Caco-2 (cell line): ENCODE measurements around the gene LASP1NB.

Experiments
- BruUV-seq: library from RNA; stranded (reverse); fragments of 400-500 nt; replicated peaks from 2 replicates; lab custom pipeline; 2021; lab: Mats Ljungman, UMichigan
- CTCF ChIA-PET: fragments of 300-600 bp; sonication (Branson Sonifier 250); formaldehyde crosslinking; loops from one replicate; lab custom pipeline; 2022; ENCODE audit warnings: antibody characterized with exemption; lab: Charles Lee
- POLR2A ChIA-PET: fragments of 300-600 bp; sonication (Branson Sonifier 250); formaldehyde crosslinking; loops from one replicate; lab custom pipeline; 2022; ENCODE audit warnings: antibody characterized with exemption; lab: Charles Lee
- DNase-seq, 2 experiments: peaks; one replicate each; pipeline versions ENCODE4 v3.0.0 to v3.0.0-alpha.2; 2020 to 2022
- H3K27me3 ChIP-seq: replicated peaks from 2 replicates; pipeline ENCODE4 v1.6.0; 2011; ENCODE audit warnings: low read length; ENCODE audit not compliant: control insufficient read depth, insufficient read depth
- H3K36me3 ChIP-seq: 2 replicates; pipeline ENCODE4 v1.5.1; 2011; ENCODE audit warnings: low read length; ENCODE audit not compliant: control insufficient read depth, insufficient read depth
- H3K4me1 ChIP-seq: fragments of 250-450 bp; sonication (Bioruptor Pico); 2 replicates; pipeline ENCODE4 v1.5.1; 2020; ENCODE audit warnings: mild to moderate bottlenecking
- H3K4me3 ChIP-seq: 2 replicates; pipeline ENCODE4 v1.5.1; 2011; ENCODE audit warnings: low read depth, mild to moderate bottlenecking, control low read depth, low read length
- H3K9me3 ChIP-seq: fragments of 250-450 bp; sonication (Bioruptor Pico); 2 replicates; pipeline ENCODE4 v1.5.1; 2020; ENCODE audit warnings: mild to moderate bottlenecking, moderate library complexity
- H3K27ac Mint-ChIP-seq: one replicate; pipeline ENCODE4 v1.8.0; 2022; ENCODE audit warnings: mixed read lengths; ENCODE audit not compliant: unreplicated experiment
- H3K27me3 Mint-ChIP-seq: one replicate; pipeline ENCODE4 v1.8.0; 2022; ENCODE audit warnings: mixed read lengths; ENCODE audit not compliant: insufficient read depth, unreplicated experiment
- H3K36me3 Mint-ChIP-seq: one replicate; pipeline ENCODE4 v1.8.0; 2022; ENCODE audit warnings: mild to moderate bottlenecking, mixed read lengths; ENCODE audit not compliant: insufficient read depth, unreplicated experiment
- H3K4me1 Mint-ChIP-seq: one replicate; pipeline ENCODE4 v1.8.0; 2022; ENCODE audit warnings: low read depth, mixed read lengths; ENCODE audit not compliant: unreplicated experiment
- H3K4me3 Mint-ChIP-seq: one replicate; pipeline ENCODE4 v1.8.0; 2022; ENCODE audit warnings: mild to moderate bottlenecking, moderate library complexity, mixed read lengths; ENCODE audit not compliant: unreplicated experiment
- H3K9me3 Mint-ChIP-seq: one replicate; pipeline ENCODE4 v1.8.0; 2022; ENCODE audit warnings: mixed read lengths; ENCODE audit not compliant: unreplicated experiment
- CTCF ChIP-seq, 2 experiments: fragments of 200-600 bp in 1 of 2; IDR thresholded peaks; 1 replicate in 1 of 2; 2 replicates in 1 of 2; pipeline versions ENCODE4 v1.5.1 to v1.8.0; 2011 to 2022; ENCODE audit warnings: antibody characterized with exemption in 1 of 2, control low read depth in 1 of 2, inconsistent platforms in 1 of 2, low read depth in 1 of 2, low read length in 1 of 2, mild to moderate bottlenecking in 1 of 2, moderate library complexity in 1 of 2; ENCODE audit not compliant: insufficient read depth in 1 of 2, severe bottlenecking in 1 of 2, unreplicated experiment in 1 of 2
- intact Hi-C: fragments of 100-400 bp; cut with micrococcal nuclease; formaldehyde crosslinking; loops from one replicate; pipeline ENCODE4 v1.10.0; 2022; ENCODE audit not compliant: unreplicated experiment

Gene LASP1NB

DNA sequence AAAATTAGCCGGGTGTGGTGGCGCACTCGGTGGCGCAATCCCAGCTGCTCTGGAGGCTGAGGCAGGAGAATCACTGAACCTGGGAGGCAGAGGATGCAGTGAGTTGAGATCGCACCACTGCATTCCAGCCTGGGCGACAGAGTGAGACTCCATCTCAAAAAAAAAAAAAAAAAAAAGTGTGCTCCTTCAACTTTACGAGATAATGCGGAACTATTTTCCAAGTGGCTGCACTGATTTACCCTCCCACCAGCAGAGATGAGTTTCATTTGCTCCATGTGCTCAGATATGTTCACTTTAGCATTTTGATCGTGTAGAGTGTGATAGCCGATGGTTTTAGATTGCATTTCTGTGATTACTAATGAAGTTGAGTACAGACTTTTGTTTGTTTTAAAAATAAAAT is 20.0 kb upstream of the LASP1NB start:
- H3K27me3 ChIP-seq = no peaks in the 10 kb centered on the region
- intact Hi-C loops = no loop called here
- no peaks in the 10 kb centered on the region for H3K9me3 ChIP-seq
- ChIA-PET CTCF (interaction anchor here (0.7 kb wide), 1 partner anchor 217 kb away, joined by 5 read pairs; no protein-coding TSS in a partner anchor), POLR2A (no interaction called here)
- Mint-ChIP-seq H3K36me3 (peaks cover 54% of the 10 kb centered on the region), H3K27me3 (no peaks in the 10 kb centered on the region), H3K4me1 (peaks cover 5% of the 10 kb centered on the region), H3K4me3 (no peak overlapping the region), H3K9me3 (no peaks in the 10 kb centered on the region), H3K27ac (no peak overlapping the region)
- TF ChIP-seq CTCF (IDR thresholded peaks at IDR 0.05; ENCODE audit: insufficient read depth in 1 of 2, low read depth in 1 of 2, low read length in 1 of 2, severe bottlenecking in 1 of 2, unreplicated experiment in 1 of 2) = no peak
- peaks cover 5% of the 10 kb centered on the region; the same call in 1 of the 2 replicates for H3K36me3 ChIP-seq
- BruUV-seq = no TSS peak
- DNase-seq = no peak
- peaks cover 10% of the 10 kb centered on the region for H3K4me1 ChIP-seq
- no peak overlapping the region for H3K4me3 ChIP-seq

GRCh38 chr17:38906460-38907228 is 18.8 kb upstream of the LASP1NB start:
- Mint-ChIP-seq H3K27me3 (no peaks in the 10 kb centered on the region), H3K4me1 (no peaks in the 10 kb centered on the region), H3K9me3 (no peaks in the 10 kb centered on the region), H3K36me3 (peaks cover 59% of the 10 kb centered on the region), H3K27ac (no peak overlapping the region), H3K4me3 (no peak overlapping the region)
- no peak for TF ChIP-seq CTCF (IDR thresholded peaks at IDR 0.05; ENCODE audit: insufficient read depth in 1 of 2, low read depth in 1 of 2, low read length in 1 of 2, severe bottlenecking in 1 of 2, unreplicated experiment in 1 of 2)
- CTCF ChIA-PET = interaction anchor here (0.6 to 0.9 kb wide), 2 partner anchors 35 to 67 kb away, joined by 3 to 4 read pairs; no protein-coding TSS in a partner anchor
- intact Hi-C loops = no loop called here
- POLR2A ChIA-PET = interaction anchor here (0.5 kb wide), 1 partner anchor 21 kb away, joined by 3 read pairs; no protein-coding TSS in a partner anchor
- Histone ChIP-seq H3K9me3 (no peaks in the 10 kb centered on the region), H3K36me3 (peaks cover 5% of the 10 kb centered on the region; the same call in 1 of the 2 replicates), H3K27me3 (no peaks in the 10 kb centered on the region), H3K4me1 (no peaks in the 10 kb centered on the region), H3K4me3 (no peak overlapping the region)
- DNase-seq = no peak
- BruUV-seq = no TSS peak

DNA sequence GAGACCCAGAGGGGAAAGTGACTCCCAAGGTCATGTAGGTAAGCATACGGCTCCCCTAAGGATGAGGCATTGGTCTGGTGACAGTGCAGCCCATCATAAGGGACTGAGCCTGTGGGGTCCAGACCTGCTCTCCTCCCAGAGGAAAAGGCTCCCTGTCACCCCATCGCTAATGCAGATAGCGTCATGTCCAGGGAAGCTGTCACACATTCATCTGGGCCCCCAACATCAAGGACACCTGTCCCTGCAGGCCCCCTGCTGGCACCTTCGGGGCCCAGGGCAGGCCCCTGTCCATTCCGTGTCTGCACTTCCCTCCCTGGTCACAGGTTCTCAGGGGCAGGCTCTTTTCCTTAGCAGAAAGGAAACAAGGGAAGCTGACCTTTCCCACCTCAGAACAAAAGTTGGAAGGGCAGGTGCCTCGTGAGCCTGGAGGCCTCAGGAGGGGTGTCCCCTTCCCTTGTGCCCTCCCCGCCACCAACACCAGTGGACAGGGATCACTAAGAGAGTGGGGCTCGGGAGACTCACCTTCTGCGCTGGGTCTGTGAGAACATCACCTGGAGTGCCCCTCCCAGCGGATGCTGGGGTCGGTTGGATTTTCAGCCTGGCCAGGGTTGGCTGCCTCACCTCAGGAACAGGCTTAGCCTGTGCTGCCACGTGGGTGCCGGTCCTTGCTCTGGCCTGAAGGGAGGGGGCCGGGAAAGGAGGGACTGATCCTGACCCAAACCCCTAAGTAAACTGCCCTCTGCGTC is 17.3 kb upstream of the LASP1NB start:
- Mint-ChIP-seq H3K36me3 (peaks cover 64% of the 10 kb centered on the region), H3K27me3 (no peaks in the 10 kb centered on the region), H3K4me3 (no peak overlapping the region), H3K4me1 (no peaks in the 10 kb centered on the region), H3K27ac (no peak overlapping the region), H3K9me3 (no peaks in the 10 kb centered on the region)
- ChIA-PET CTCF (no interaction called here), POLR2A (no interaction called here)
- DNase-seq = no peak
- H3K27me3 ChIP-seq = no peaks in the 10 kb centered on the region
- BruUV-seq = no TSS peak
- peak in 1 of 2 experiments; percentile 19 for TF ChIP-seq CTCF (IDR thresholded peaks at IDR 0.05; ENCODE audit: insufficient read depth in 1 of 2, low read depth in 1 of 2, low read length in 1 of 2, severe bottlenecking in 1 of 2, unreplicated experiment in 1 of 2)
- H3K36me3 ChIP-seq = peaks cover 5% of the 10 kb centered on the region; the same call in 1 of the 2 replicates
- no peaks in the 10 kb centered on the region for H3K9me3 ChIP-seq
- intact Hi-C loops = no loop called here
- no peak overlapping the region for H3K4me3 ChIP-seq
- no peaks in the 10 kb centered on the region for H3K4me1 ChIP-seq
